Upper lobe of left lung (tissue), 6 donors: ENCODE results near the gene TGOLN2. TPM values are rescaled to one million over a fixed set of nuclear protein-coding genes. Genes with fewer than 3 reads are reported as not detected.

ENCODE experiments used
- ATAC-seq, 2 donors: fragments of 200-7000 bp; cut with Tn5 transposase; one replicate each; pipeline ENCODE4 v1.9.1; 2022; ENCODE audit warnings: mild to moderate bottlenecking in 2 of 2, moderate library complexity in 2 of 2; ENCODE audit not compliant: low FRiP score in 2 of 2
- DNase-seq, 2 donors: peaks; one replicate each; pipeline ENCODE4 v3.0.0-alpha.2; 2019 to 2020
- H3K27ac ChIP-seq, 4 donors: fragments of 200-600 bp; sonication (generic); one replicate each; pipeline ENCODE4 v1.5.1; 2016 to 2019
- H3K27me3 ChIP-seq, 4 donors: fragments of 200-600 bp; sonication (generic); one replicate each; pipeline ENCODE4 v1.5.1; 2017 to 2019
- H3K36me3 ChIP-seq, 4 donors: fragments of 200-600 bp; sonication (generic); one replicate each; pipeline ENCODE4 v1.5.1; 2016 to 2019
- H3K4me1 ChIP-seq, 4 donors: fragments of 200-600 bp; sonication (generic); one replicate each; pipeline ENCODE4 v1.5.1; 2018 to 2019
- H3K4me3 ChIP-seq, 4 donors: fragments of 200-600 bp; sonication (generic); one replicate each; pipeline ENCODE4 v1.5.1; 2017 to 2019; ENCODE audit warnings: mild to moderate bottlenecking in 2 of 4, moderate library complexity in 1 of 4
- H3K9me3 ChIP-seq, 4 donors: fragments of 200-600 bp; sonication (generic); one replicate each; pipeline ENCODE4 v1.5.1; 2018 to 2019
- EP300 ChIP-seq, 4 donors: sonication (generic); formaldehyde crosslinking; IDR thresholded peaks; one replicate each; pipeline ENCODE4 v1.5.1; 2017; ENCODE audit warnings: antibody characterized with exemption in 4 of 4, control low read depth in 2 of 4
- POLR2A ChIP-seq, 4 donors: fragments of 450-650 bp; IDR thresholded peaks; one replicate each; pipeline ENCODE4 v1.5.1; 2016 to 2017; ENCODE audit warnings: antibody characterized with exemption in 4 of 4, mild to moderate bottlenecking in 2 of 4
- POLR2AphosphoS5 ChIP-seq, 2 donors: sonication (generic); formaldehyde crosslinking; IDR thresholded peaks; one replicate each; pipeline ENCODE4 v1.5.1; 2017; ENCODE audit warnings: antibody characterized with exemption in 2 of 2
- WGBS, 2 donors: methylation state at CpG; one replicate each; pipeline ENCODE4 v1.1.5; 2017 to 2018; 5-methylcytosine and 5-hydroxymethylcytosine counted together
- total RNA-seq, 6 donors: library from RNA; depleted of rRNA in 4 of 6; stranded (reverse); fragments of >200 nt in 4 of 6; gene quantifications; one replicate each; pipeline versions ENCODE4 v1.1.0 to v1.2.1, GENCODE V29; 2016 to 2021
- TF ChIP-seq, protein P1 (sequence below), 6 experiments: fragments of 450-650 bp in 4 of 6; fragments of 200-600 bp in 2 of 6; sonication (generic) in 2 of 6; IDR thresholded peaks; one replicate each; pipeline ENCODE4 v1.5.1; 2016 to 2019; ENCODE audit warnings: antibody characterized with exemption in 6 of 6
- donor health status: DM: no; HTN: no; CAD: no; lungs with moderate emphysema.
- donor health status: DM: no; HTN: yes; CAD: no; lungs with severe emphysema.

The TGOLN2 gene
- 100 to 1,000 TPM; 128 to 172 (median 147) TPM for total RNA-seq

DNA sequence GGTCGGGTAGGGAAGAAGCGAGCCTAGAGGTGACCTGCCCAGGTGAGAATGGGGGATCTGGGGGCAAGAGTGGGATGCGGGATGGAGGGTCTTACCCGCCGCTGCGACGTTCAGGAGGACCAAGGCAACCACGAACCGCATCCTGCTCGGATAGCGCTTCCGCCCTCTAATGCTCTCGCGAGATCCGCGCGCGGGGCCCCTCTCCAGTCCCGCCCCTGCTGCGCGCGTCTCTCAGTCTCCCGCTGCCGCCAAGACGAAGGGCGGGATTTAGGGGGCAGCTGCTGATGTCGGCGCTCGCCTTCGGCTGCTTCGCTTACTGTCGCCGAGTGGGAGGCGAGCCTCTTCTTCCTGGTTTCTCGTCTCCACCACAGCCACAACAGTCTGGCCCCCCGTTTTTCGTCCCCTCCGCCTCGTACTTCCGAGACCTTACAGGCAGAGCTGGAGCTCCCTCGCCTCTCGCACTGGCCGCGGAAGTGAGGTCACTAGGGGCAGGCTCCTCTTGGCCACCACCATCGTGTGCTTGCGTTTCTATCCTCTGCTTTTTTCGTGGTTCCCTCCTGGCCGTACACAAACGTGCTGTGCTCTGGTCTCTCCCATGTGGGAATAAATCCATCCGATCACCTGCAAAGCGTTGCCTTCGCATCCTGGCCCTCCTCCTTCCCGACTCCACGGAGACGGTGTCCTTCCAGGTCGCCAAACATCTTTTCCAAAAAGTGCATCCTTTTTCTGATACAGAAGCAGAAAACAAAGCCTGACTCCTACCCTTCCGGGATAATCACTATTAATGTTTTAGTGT is at the start of gene TGOLN2:
Gene TGOLN2 (minus strand): TSS at position 168 of the 796 bp plus-strand sequence. CDS start 27 bp downstream, at position 141.
- Histone ChIP-seq H3K4me3 (peak within 1 kb of the TSS; percentile 55 to 81 (median 72)), H3K9me3 (no peaks in the 10 kb centered on the region), H3K4me1 (peaks cover 35 to 50% (median 38%) of the 10 kb centered on the region in 4 donors), H3K36me3 (peaks cover 2 to 19% (median 14%) of the 10 kb centered on the region in 4 donors), H3K27ac (peak within 1 kb of the TSS; percentile 96 to 99 (median 98)), H3K27me3 (no peaks in the 10 kb centered on the region)
- TF ChIP-seq, protein P1, sequence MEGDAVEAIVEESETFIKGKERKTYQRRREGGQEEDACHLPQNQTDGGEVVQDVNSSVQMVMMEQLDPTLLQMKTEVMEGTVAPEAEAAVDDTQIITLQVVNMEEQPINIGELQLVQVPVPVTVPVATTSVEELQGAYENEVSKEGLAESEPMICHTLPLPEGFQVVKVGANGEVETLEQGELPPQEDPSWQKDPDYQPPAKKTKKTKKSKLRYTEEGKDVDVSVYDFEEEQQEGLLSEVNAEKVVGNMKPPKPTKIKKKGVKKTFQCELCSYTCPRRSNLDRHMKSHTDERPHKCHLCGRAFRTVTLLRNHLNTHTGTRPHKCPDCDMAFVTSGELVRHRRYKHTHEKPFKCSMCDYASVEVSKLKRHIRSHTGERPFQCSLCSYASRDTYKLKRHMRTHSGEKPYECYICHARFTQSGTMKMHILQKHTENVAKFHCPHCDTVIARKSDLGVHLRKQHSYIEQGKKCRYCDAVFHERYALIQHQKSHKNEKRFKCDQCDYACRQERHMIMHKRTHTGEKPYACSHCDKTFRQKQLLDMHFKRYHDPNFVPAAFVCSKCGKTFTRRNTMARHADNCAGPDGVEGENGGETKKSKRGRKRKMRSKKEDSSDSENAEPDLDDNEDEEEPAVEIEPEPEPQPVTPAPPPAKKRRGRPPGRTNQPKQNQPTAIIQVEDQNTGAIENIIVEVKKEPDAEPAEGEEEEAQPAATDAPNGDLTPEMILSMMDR (IDR thresholded peaks at IDR 0.05) = peak in 1 of 6 experiments; percentile 41
- TF ChIP-seq POLR2AphosphoS5 (IDR thresholded peaks at IDR 0.05) (peak; percentile 99), EP300 (IDR thresholded peaks at IDR 0.05) (peak in 1 of 4 donors; percentile 59), POLR2A (IDR thresholded peaks at IDR 0.05) (peak; percentile 95 to 100 (median 98))
- DNase-seq (peak; percentile 94 to 97), ATAC-seq (peak; percentile 98)
- WGBS, 2 donors = 0 to 1% methylated on average over 33 to 46 of the region's 57 CpGs

DNA sequence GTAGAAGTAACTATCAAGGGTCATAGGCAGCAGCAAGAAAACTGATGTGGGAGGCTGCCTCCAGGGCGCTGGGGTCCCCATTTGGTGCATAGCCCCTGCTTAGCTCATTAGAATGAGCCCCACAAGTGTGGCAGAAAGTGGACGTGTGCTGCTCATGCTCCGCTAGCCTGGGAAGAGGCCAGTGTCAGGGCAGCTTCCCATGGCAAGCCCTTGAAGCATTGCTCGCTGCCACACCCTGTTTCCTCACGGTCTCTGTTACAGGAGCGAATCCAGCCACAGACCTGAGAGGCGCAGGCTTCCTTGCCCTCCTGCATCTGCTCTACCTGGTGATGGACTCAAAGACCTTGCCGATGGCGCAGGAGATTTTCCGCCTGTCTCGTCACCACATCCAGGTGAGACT is 49.3 kb upstream of the TGOLN2 start:
- Histone ChIP-seq H3K27me3 (no peaks in the 10 kb centered on the region), H3K4me1 (no peaks in the 10 kb centered on the region), H3K36me3 (peaks cover 10 to 66% (median 30%) of the 10 kb centered on the region in 4 donors), H3K4me3 (no peak overlapping the region), H3K27ac (no peak overlapping the region), H3K9me3 (peaks cover 0 to 2% (median 0%) of the 10 kb centered on the region in 4 donors)
- ATAC-seq (no peak), DNase-seq (no peak)
- 93 to 94% methylated on average over 6 to 11 of the region's 11 CpGs for WGBS, 2 donors
- TF ChIP-seq, protein P1 (IDR thresholded peaks at IDR 0.05) = no peak
- TF ChIP-seq POLR2AphosphoS5 (IDR thresholded peaks at IDR 0.05) (no peak), EP300 (IDR thresholded peaks at IDR 0.05) (no peak), POLR2A (IDR thresholded peaks at IDR 0.05) (no peak)

DNA sequence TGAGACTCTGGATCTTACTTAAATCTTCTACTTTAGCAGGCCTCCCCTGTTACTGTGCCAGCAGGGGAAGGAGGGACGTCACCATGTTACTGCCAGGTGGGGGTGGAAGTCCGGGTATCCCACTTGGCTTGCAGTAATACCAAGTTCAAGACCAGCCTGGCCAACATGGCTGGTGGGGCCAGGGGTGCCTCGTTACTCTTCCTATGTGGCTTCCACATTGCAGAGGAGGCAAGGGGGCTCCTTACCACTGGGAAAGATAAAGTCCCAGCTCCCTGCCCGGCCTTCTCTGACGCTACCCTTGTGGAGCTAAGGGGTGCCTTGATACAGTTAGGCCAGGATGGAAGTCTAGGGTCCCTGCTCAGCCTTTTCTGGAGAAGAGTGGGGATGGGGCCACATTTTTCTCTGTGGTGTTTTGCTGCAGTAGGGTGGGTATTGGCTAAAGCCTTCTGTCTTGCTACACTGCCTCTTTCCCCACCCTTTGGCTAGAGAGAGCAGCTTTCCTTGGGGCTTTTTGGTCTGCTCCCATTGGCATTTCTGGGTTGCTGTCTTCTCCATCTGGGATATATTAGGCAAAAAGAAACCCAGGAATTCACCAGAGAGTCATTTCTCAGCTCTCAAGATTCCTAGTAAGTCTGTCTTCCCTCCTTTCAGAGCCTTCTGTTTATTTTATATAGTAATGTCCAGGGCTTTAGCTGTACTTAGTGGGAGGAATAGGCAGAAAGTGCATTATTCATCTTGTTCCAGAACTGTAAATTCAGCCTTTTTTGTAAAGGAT is 48.7 kb upstream of the TGOLN2 start:
- H3K27me3 ChIP-seq = no peaks in the 10 kb centered on the region
- H3K36me3 ChIP-seq = peaks cover 10 to 70% (median 30%) of the 10 kb centered on the region in 4 donors
- no peak for TF ChIP-seq POLR2A (IDR thresholded peaks at IDR 0.05)
- DNase-seq = no peak
- peaks cover 0 to 2% (median 0%) of the 10 kb centered on the region in 4 donors for H3K9me3 ChIP-seq
- H3K4me3 ChIP-seq = no peak overlapping the region
- H3K4me1 ChIP-seq = no peaks in the 10 kb centered on the region
- H3K27ac ChIP-seq = no peak overlapping the region
- WGBS, 2 donors = 92 to 95% methylated on average over 4 to 5 of the region's 5 CpGs
- peak in 1 of 2 donors; percentile 11 for ATAC-seq

DNA sequence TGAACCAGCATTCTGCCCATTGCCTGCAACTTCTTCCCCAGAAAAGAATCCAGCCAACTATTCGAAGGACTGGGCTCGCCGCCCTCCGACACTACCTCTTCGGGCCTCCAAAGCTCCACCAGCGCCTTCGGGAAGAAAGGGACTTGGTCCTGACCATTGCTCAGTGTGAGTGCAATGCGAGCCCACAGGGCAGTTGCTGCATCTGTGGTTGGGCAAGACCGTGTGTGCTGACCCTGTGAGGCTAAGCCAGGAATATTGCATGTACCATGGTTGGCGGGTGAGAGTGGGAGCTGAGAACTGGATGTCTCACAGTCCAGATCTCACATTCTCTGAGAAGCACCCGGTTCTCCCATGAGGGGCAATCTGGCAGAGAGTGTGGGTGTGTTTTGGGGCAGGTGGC is 43.3 kb upstream of the TGOLN2 start:
- Histone ChIP-seq H3K27ac (no peak overlapping the region), H3K4me3 (no peak overlapping the region), H3K36me3 (peaks cover 0 to 40% (median 29%) of the 10 kb centered on the region in 4 donors), H3K27me3 (no peaks in the 10 kb centered on the region), H3K9me3 (no peaks in the 10 kb centered on the region), H3K4me1 (no peaks in the 10 kb centered on the region)
- 87 to 95% methylated on average over 11 of the region's 11 CpGs for WGBS, 2 donors
- no peak for TF ChIP-seq POLR2A (IDR thresholded peaks at IDR 0.05)
- TF ChIP-seq, protein P1 (IDR thresholded peaks at IDR 0.05) = no peak
- no peak for TF ChIP-seq POLR2AphosphoS5 (IDR thresholded peaks at IDR 0.05)
- TF ChIP-seq EP300 (IDR thresholded peaks at IDR 0.05) = no peak
- DNase-seq (no peak), ATAC-seq (peak in 1 of 2 donors; percentile 31)

DNA sequence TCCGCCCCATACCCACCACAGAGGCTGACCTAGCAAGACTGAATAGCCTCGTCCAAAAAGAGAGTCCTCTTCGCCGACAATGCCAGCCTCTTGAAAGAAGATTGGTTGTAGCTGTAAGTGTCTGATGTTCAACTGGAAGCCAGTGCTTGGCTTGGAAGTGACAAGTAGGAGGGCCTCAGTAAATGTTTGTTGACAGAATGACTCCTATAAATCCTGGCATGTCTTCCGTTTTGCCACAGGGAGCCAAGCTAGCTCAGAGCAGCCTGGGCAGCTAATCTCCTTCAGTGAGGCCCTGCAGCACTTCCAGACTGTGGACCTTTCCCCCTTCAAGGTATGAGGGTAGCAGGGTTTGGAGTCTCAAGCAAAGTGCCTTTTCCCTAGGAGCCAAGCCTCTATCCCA is 41.7 kb upstream of the TGOLN2 start:
- TF ChIP-seq POLR2AphosphoS5 (IDR thresholded peaks at IDR 0.05) (no peak), POLR2A (IDR thresholded peaks at IDR 0.05) (no peak), EP300 (IDR thresholded peaks at IDR 0.05) (no peak)
- TF ChIP-seq, protein P1 (IDR thresholded peaks at IDR 0.05) = no peak
- WGBS, 2 donors = 84 to 93% methylated on average over 5 of the region's 5 CpGs
- H3K4me3 ChIP-seq = no peak overlapping the region
- no peaks in the 10 kb centered on the region for H3K4me1 ChIP-seq
- no peak for DNase-seq
- H3K27me3 ChIP-seq = no peaks in the 10 kb centered on the region
- no peaks in the 10 kb centered on the region for H3K9me3 ChIP-seq
- peaks cover 0 to 37% (median 26%) of the 10 kb centered on the region in 4 donors for H3K36me3 ChIP-seq
- no peak for ATAC-seq
- H3K27ac ChIP-seq = no peak overlapping the region
